Kidney (tissue), 14 donors: Measurements from ENCODE around the gene RUNX1. TPM values are rescaled to one million over a fixed set of nuclear protein-coding genes. Genes with fewer than 3 reads are reported as not detected.
A peak's percentile ranks its signal among the peaks of the same experiment; 100 is the strongest.

Source experiments
- DNase-seq, 5 donors: peaks; one replicate each; pipeline ENCODE4 v3.0.0-alpha.2; 2013 to 2020
- FAIRE-seq: peaks from 2 replicates; lab custom pipeline; 2012; peaks lifted over from hg19 to GRCh38; lab: Jason Lieb, UNC
- H3K27ac ChIP-seq, 2 donors: one replicate each; pipeline ENCODE4 v1.7.0; 2013; ENCODE audit warnings: low read depth in 2 of 2, low read length in 2 of 2, inconsistent platforms in 1 of 2
- H3K27me3 ChIP-seq: one replicate; pipeline ENCODE4 v1.7.1; 2013; ENCODE audit warnings: low read length, inconsistent platforms; ENCODE audit not compliant: control insufficient read depth, insufficient read depth
- H3K36me3 ChIP-seq, 3 donors: one replicate each; pipeline versions ENCODE4 v1.7.0 to v1.7.1; 2013; ENCODE audit warnings: low read length in 3 of 3, control low read depth in 1 of 3, inconsistent platforms in 1 of 3; ENCODE audit not compliant: insufficient read depth in 3 of 3, control insufficient read depth in 2 of 3
- H3K4me1 ChIP-seq, 3 donors: one replicate each; pipeline versions ENCODE4 v1.7.0 to v1.7.1; 2013; ENCODE audit warnings: low read length in 3 of 3, inconsistent platforms in 1 of 3, low read depth in 1 of 3; ENCODE audit not compliant: control insufficient read depth in 2 of 3, insufficient read depth in 2 of 3
- H3K4me3 ChIP-seq, 3 donors: one replicate each; pipeline versions ENCODE4 v1.7.0 to v1.8.1; 2013; ENCODE audit warnings: low read length in 3 of 3, control low read depth in 1 of 3, inconsistent platforms in 1 of 3
- H3K9ac ChIP-seq, 3 donors: one replicate each; pipeline versions ENCODE4 v1.7.0 to v1.7.1; 2013; ENCODE audit warnings: low read length in 3 of 3, control low read depth in 1 of 3, inconsistent platforms in 1 of 3
- H3K9me3 ChIP-seq, 3 donors: one replicate each; pipeline versions ENCODE4 v1.7.0 to v1.7.1; 2013; ENCODE audit warnings: low read length in 3 of 3, control low read depth in 1 of 3, inconsistent platforms in 1 of 3; ENCODE audit not compliant: control insufficient read depth in 2 of 3, insufficient read depth in 1 of 3
- intact Hi-C: fragments of 100-400 bp; cut with DNase I; formaldehyde crosslinking; loops from one replicate; pipeline ENCODE4 v1.11.1; 2022
- polyA plus RNA-seq: library from polyadenylated mRNA; stranded (reverse); fragments of 350-450 nt; fragmentation: Illumina TruSeq; extraction: RNeasy Lipid Tissue Mini Kit (QIAGEN cat#74804); gene quantifications from one replicate; pipeline ENCODE4 v1.2.3, GENCODE V29; 2014; ENCODE audit warnings: low read depth, low replicate concordance; ENCODE audit not compliant: insufficient read depth
- total RNA-seq: library from RNA; stranded (reverse); fragmentation: NEBNext Ultra II Directional; extraction: Animal tissue kit (Norgen Biotek cat#: 25700); gene quantifications from one replicate; pipeline ENCODE4 v1.2.1, GENCODE V29; 2021
- TF ChIP-seq, protein P1 (sequence below): IDR thresholded peaks from 3 replicates; pipeline ENCODE4 v1.5.1; 2012; ENCODE audit warnings: mild to moderate bottlenecking, moderate library complexity, borderline replicate concordance; ENCODE audit not compliant: insufficient read depth; ENCODE audit errors: extremely low read depth
- donor health status: control.
- donor health status: control.
- donor health status: control.
- donor health status: control.
- donor health status: control.
- donor health status: DM: yes; HTN: yes; CAD: no.
- donor health status: Normal renal cell carcinoma (clear cell type).

RUNX1 gene
- total and polyA plus RNA-seq, 2 donors from 2014 or later = 1.3 to 58.0 TPM

DNA sequence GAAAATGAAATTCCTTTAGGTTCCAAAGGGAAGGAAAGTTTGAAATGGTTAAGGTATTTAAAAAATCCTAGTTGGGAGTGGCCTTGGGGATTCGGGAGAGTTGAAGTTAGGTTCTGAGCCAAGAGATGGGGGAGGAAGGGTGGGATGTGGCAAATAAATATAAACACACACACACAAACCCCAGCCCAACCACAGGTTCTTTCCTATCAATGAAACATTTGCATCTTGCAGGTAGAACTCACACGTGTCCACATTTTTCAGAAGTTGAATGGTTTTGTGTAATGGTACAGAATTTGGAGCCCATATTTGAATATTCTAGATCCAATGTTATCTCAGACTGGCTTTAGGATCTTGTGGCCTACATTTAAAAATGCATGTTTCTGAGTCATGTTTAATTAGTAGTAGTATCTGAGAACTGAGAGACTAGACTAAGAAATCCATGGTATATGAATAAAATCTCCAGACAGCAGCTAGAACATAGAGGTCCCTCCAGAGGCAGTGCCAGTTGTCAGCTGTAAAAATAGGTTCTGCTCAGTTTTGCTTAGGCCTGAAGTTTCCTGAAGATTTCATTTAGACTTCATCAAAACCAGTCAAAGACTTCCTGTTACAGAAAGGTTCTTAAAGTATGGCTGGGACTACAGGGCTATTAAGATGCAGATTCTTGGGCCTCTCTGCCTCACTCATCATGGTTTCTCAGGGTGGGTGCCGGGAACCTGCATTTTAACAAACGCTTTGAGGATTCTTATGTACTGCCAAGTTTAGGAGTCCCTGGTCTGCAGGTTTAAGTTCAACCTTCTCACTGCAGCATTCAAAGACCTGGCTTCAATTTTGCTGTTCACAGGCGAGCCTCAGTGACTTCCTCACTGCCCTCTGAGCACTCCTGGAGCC lies 21.3 kb downstream of the RUNX1 start:
- Histone ChIP-seq H3K4me1 (peaks cover 0 to 2% (median 0%) of the 10 kb centered on the region in 3 donors), H3K9me3 (no peaks in the 10 kb centered on the region), H3K9ac (no peak overlapping the region), H3K36me3 (no peaks in the 10 kb centered on the region), H3K27me3 (no peaks in the 10 kb centered on the region), H3K27ac (no peak overlapping the region), H3K4me3 (no peak overlapping the region)
- no peak for DNase-seq
- intact Hi-C loops = no loop called here
- FAIRE-seq = no peak
- TF ChIP-seq, protein P1, sequence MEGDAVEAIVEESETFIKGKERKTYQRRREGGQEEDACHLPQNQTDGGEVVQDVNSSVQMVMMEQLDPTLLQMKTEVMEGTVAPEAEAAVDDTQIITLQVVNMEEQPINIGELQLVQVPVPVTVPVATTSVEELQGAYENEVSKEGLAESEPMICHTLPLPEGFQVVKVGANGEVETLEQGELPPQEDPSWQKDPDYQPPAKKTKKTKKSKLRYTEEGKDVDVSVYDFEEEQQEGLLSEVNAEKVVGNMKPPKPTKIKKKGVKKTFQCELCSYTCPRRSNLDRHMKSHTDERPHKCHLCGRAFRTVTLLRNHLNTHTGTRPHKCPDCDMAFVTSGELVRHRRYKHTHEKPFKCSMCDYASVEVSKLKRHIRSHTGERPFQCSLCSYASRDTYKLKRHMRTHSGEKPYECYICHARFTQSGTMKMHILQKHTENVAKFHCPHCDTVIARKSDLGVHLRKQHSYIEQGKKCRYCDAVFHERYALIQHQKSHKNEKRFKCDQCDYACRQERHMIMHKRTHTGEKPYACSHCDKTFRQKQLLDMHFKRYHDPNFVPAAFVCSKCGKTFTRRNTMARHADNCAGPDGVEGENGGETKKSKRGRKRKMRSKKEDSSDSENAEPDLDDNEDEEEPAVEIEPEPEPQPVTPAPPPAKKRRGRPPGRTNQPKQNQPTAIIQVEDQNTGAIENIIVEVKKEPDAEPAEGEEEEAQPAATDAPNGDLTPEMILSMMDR = no peak

DNA sequence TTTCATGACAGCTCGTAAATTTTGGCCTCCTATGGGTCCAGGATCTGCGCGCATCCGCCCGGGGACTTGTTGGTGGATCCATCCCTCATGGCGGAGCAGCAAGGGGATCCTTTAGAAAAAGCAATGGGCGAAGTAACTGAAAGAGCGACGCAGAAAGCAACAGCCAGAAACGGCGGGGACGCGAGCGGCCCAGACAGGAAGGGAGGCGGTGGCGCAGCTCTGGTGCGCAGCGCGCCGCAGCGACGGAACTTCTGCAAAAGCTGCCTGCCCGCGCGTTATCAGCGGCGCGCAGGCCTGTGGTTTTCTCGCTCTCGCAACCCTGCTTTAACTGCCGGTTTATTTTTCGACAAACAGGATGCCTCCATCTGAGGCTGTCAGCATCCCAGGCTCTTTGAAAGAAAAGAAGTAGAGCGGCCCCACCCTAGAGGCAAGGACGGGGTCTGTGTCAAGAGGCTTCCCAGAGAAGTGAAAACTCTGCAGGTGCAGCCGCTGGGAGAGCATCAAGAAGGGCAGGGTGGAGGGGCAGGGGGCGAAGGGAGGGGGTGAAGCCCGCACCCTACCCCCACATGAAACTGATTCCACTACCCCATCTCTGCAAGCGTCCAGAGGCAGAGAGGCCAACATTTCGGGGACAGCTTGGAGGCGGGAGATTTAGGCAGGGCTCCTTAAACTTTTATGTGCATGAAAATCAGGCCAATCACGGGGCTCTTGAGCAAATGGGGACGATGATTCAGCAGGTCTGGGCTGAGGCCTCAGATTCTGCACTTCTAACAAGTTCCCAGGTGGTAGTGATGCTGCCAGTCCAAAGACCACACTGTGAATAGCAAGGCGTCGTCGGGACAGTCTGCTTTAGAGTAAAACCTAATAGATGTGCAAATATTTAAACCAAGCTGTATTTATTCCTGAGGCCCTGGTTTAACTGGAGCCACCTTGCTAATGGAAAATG lies 22.2 kb downstream of the RUNX1 start:
- H3K4me3 ChIP-seq = no peak overlapping the region
- TF ChIP-seq, protein P1 = no peak
- H3K9me3 ChIP-seq = no peaks in the 10 kb centered on the region
- no peak overlapping the region for H3K9ac ChIP-seq
- DNase-seq = peak; percentile 43 to 86 (median 66)
- intact Hi-C loops = no loop called here
- FAIRE-seq = no peak
- no peaks in the 10 kb centered on the region for H3K27me3 ChIP-seq
- peaks cover 0 to 2% (median 0%) of the 10 kb centered on the region in 3 donors for H3K4me1 ChIP-seq
- H3K36me3 ChIP-seq = no peaks in the 10 kb centered on the region
- H3K27ac ChIP-seq = peak overlapping the region in 1 of 2 donors; percentile 7

DNA sequence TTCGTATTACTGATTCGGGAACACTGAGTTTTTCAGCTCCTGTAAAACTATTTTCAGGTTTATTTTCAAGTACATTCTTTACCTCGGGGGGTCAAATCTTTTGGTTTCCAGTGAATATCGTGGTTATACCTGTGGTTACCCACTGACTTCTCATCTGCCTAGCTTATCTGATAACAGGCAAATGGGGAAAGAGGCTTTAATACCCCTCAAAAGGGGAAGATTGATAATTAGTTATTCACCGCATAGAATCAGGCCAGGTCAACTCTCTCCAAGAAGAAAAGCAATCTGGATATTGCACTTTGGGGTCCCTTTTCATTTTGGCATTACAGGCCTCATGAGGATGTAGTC lies 23.0 kb downstream of the RUNX1 start:
- TF ChIP-seq, protein P1 = no peak
- Histone ChIP-seq H3K9ac (no peak overlapping the region), H3K27me3 (no peaks in the 10 kb centered on the region), H3K4me3 (no peak overlapping the region), H3K4me1 (peaks cover 0 to 2% (median 0%) of the 10 kb centered on the region in 3 donors), H3K36me3 (no peaks in the 10 kb centered on the region), H3K9me3 (no peaks in the 10 kb centered on the region), H3K27ac (no peak overlapping the region)
- DNase-seq = no peak
- no peak for FAIRE-seq
- intact Hi-C loops = no loop called here
